K562 (cell line): Measurements from ENCODE around the gene DTWD2. TPM values are rescaled to one million over a fixed set of nuclear protein-coding genes. Genes with fewer than 3 reads are reported as not detected.

Experiments
- ATAC-seq: fragments of 200-7000 bp; cut with Tn5 transposase; 3 replicates; pipeline ENCODE4 v1.9.1; 2020; ENCODE audit warnings: moderate library complexity
- BruUV-seq: library from RNA; stranded (reverse); fragments of 400-500 nt; replicated peaks from 2 replicates; lab custom pipeline; 2021; lab: Mats Ljungman, UMichigan
- CTCF ChIA-PET: fragments of 300-600 bp; formaldehyde crosslinking; extraction: SDS; loops from one replicate; lab custom pipeline; 2021; ENCODE audit warnings: low intra/inter-chr PET ratio; lab: Yijun Ruan, JAX
- POLR2A ChIA-PET: fragments of 300-600, 350-650 bp; sonication (Branson Sonifier 250); formaldehyde crosslinking; extraction: SDS; loops from one replicate; lab custom pipeline; 2021; ENCODE audit warnings: antibody characterized with exemption, inconsistent platforms; lab: Yijun Ruan, JAX
- DNase-seq, 4 experiments: peaks; one replicate each; pipeline versions ENCODE4 v3.0.0 to v3.0.0-alpha.2; 2011 to 2018; ENCODE audit warnings: low spot score in 3 of 4, mixed read lengths in 3 of 4; ENCODE audit errors: extremely low read depth in 1 of 4
- FAIRE-seq: peaks from 2 replicates; lab custom pipeline; 2011; peaks lifted over from hg19 to GRCh38; lab: Jason Lieb, UNC
- H2AFZ ChIP-seq: 2 replicates; pipeline ENCODE4 v1.6.0; 2011; ENCODE audit warnings: low read depth, low read length, control low read depth, inconsistent platforms
- H3K27ac ChIP-seq: fragments of 200-600 bp; 3 replicates; pipeline ENCODE4 v1.8.0; 2011; ENCODE audit warnings: low read depth, mild to moderate bottlenecking, control low read depth, inconsistent platforms, low read length, moderate library complexity, mixed read lengths; ENCODE audit errors: extremely low read depth
- H3K27me3 ChIP-seq, 2 experiments: fragments of 300-600 bp in 1 of 2; 2 replicates in 1 of 2; 3 replicates in 1 of 2; pipeline versions ENCODE4 v1.6.0 to v1.8.0; 2011; ENCODE audit warnings: inconsistent platforms in 2 of 2, low read length in 2 of 2, mild to moderate bottlenecking in 1 of 2, mixed read lengths in 1 of 2, moderate library complexity in 1 of 2; ENCODE audit not compliant: control insufficient read depth in 2 of 2, insufficient read depth in 2 of 2
- H3K36me3 ChIP-seq: fragments of 300-600 bp; 3 replicates; pipeline ENCODE4 v1.8.0; 2011; ENCODE audit warnings: mild to moderate bottlenecking, low read length, inconsistent platforms; ENCODE audit not compliant: control insufficient read depth, insufficient read depth
- H3K4me1 ChIP-seq, 2 experiments: fragments of 200-600 bp in 1 of 2; replicated peaks in 1 of 2; 2 replicates in 1 of 2; 3 replicates in 1 of 2; pipeline versions ENCODE4 v1.5.1 to v1.8.0; 2011; ENCODE audit warnings: inconsistent platforms in 2 of 2, low read length in 2 of 2, mild to moderate bottlenecking in 1 of 2, mixed read lengths in 1 of 2, moderate library complexity in 1 of 2; ENCODE audit not compliant: control insufficient read depth in 2 of 2, insufficient read depth in 2 of 2
- H3K4me2 ChIP-seq: 2 replicates; pipeline ENCODE4 v1.6.1; 2011; ENCODE audit warnings: low read length, control low read depth, inconsistent platforms, mixed read lengths; ENCODE audit not compliant: insufficient read depth
- H3K4me3 ChIP-seq: fragments of 200-600 bp; sonication (generic), shearing (Covaris generic); 2 replicates; pipeline ENCODE4 v1.5.1; 2016; ENCODE audit warnings: control low read depth, inconsistent platforms
- H3K79me2 ChIP-seq: fragments of 200-600 bp; 3 replicates; pipeline ENCODE4 v1.8.0; 2011; ENCODE audit warnings: low read length, inconsistent platforms; ENCODE audit not compliant: control insufficient read depth, insufficient read depth
- H3K9ac ChIP-seq, 2 experiments: 2 replicates each; pipeline versions ENCODE4 v1.6.0 to v1.6.1; 2011; ENCODE audit warnings: low read depth in 2 of 2, low read length in 2 of 2, control low read depth in 1 of 2, inconsistent platforms in 1 of 2, mild to moderate bottlenecking in 1 of 2, mixed read lengths in 1 of 2; ENCODE audit not compliant: insufficient read depth in 1 of 2
- H3K9me1 ChIP-seq: one replicate; pipeline ENCODE4 v1.6.0; 2011; ENCODE audit warnings: inconsistent platforms, mild to moderate bottlenecking, low read length, moderate library complexity; ENCODE audit not compliant: control insufficient read depth, insufficient read depth
- H3K9me3 ChIP-seq: replicated peaks from 2 replicates; pipeline ENCODE4 v1.5.1; 2011; ENCODE audit warnings: low read depth, low read length, inconsistent platforms; ENCODE audit not compliant: control insufficient read depth, insufficient read depth
- H4K20me1 ChIP-seq: replicated peaks from 2 replicates; pipeline ENCODE4 v1.6.1; 2011; ENCODE audit warnings: low read length, inconsistent platforms, mixed read lengths; ENCODE audit not compliant: control insufficient read depth, insufficient read depth
- ARID1B ChIP-seq: fragments of 450-650 bp; IDR thresholded peaks from 2 replicates; pipeline ENCODE4 v1.6.1; 2016; ENCODE audit warnings: antibody characterized with exemption, mild to moderate bottlenecking, inconsistent platforms
- ATF6 ChIP-seq: sonication (generic); formaldehyde crosslinking; IDR thresholded peaks from 2 replicates; pipeline ENCODE4 v1.4.0; 2020; ENCODE audit warnings: mild to moderate bottlenecking, missing genetic modification reagents
- BRCA1 ChIP-seq, 2 experiments: fragments of 450-650 bp in 1 of 2; sonication (generic) in 1 of 2; formaldehyde crosslinking in 1 of 2; IDR thresholded peaks; 2 replicates each; pipeline versions ENCODE4 v1.5.0 to v1.6.1; 2017 to 2020; ENCODE audit warnings: mild to moderate bottlenecking in 1 of 2, missing genetic modification reagents in 1 of 2
- CBX8 ChIP-seq: fragments of 200-600 bp; sonication (generic); IDR thresholded peaks from 2 replicates; pipeline ENCODE4 v1.6.1; 2012; ENCODE audit warnings: borderline replicate concordance, mixed run types, low read depth, mild to moderate bottlenecking, moderate library complexity, mixed read lengths, low read length, control low read depth, inconsistent platforms; ENCODE audit not compliant: poor library complexity, severe bottlenecking; ENCODE audit errors: extremely low read depth
- FOS ChIP-seq: IDR thresholded peaks from 3 replicates; pipeline ENCODE4 v1.6.1; 2011; ENCODE audit not compliant: insufficient read length; ENCODE audit errors: extremely low read depth
- LCOR ChIP-seq: sonication (generic); formaldehyde crosslinking; IDR thresholded peaks from 2 replicates; pipeline ENCODE4 v1.8.0; 2022; ENCODE audit warnings: mild to moderate bottlenecking, missing genetic modification reagents
- MAFF ChIP-seq: IDR thresholded peaks from 2 replicates; pipeline ENCODE4 v1.6.1; 2012; ENCODE audit warnings: low read length, improper control_type of control experiment
- MEF2A ChIP-seq: IDR thresholded peaks from 2 replicates; pipeline ENCODE4 v1.6.1; 2011; ENCODE audit warnings: low read depth, mild to moderate bottlenecking, low read length, moderate library complexity; ENCODE audit not compliant: control insufficient read depth
- MYC ChIP-seq, 2 experiments: fragments of 250-450 bp in 1 of 2; sonication (Bioruptor Pico) in 1 of 2; IDR thresholded peaks; 2 replicates each; pipeline versions ENCODE4 v1.5.1 to v1.6.1; 2012 to 2021; ENCODE audit warnings: low read depth in 2 of 2, borderline replicate concordance in 1 of 2, improper control_type of control experiment in 1 of 2, low read length in 1 of 2, mild to moderate bottlenecking in 1 of 2, moderate library complexity in 1 of 2
- PHF21A ChIP-seq: fragments of 450-650 bp; IDR thresholded peaks from 2 replicates; pipeline ENCODE4 v1.6.1; 2017; ENCODE audit warnings: low read depth, borderline replicate concordance
- POLR2AphosphoS5 ChIP-seq: IDR thresholded peaks from 2 replicates; pipeline ENCODE4 v1.6.1; 2011; ENCODE audit warnings: mild to moderate bottlenecking, low read depth, low read length, moderate library complexity; ENCODE audit not compliant: control insufficient read depth, insufficient read depth
- PTBP1 ChIP-seq: fragments of 200-400 bp; formaldehyde crosslinking; IDR thresholded peaks from 2 replicates; pipeline ENCODE4 v1.6.1; 2017; ENCODE audit warnings: low read depth, low read length
- RBM17 ChIP-seq: fragments of 200-400 bp; formaldehyde crosslinking; IDR thresholded peaks from 2 replicates; pipeline ENCODE4 v1.6.1; 2017; ENCODE audit warnings: low read depth, mild to moderate bottlenecking, low read length, borderline replicate concordance
- TCF7L2 ChIP-seq: fragments of 150-350 bp; IDR thresholded peaks from 2 replicates; pipeline ENCODE4 v1.6.1; 2016; ENCODE audit warnings: low read depth, mild to moderate bottlenecking, low read length, moderate library complexity
- TOE1 ChIP-seq, 2 experiments: fragments of 450-650 bp in 1 of 2; sonication (generic) in 1 of 2; formaldehyde crosslinking in 1 of 2; IDR thresholded peaks; 2 replicates each; pipeline versions ENCODE4 v1.7.1 to v1.8.0; 2016 to 2022; ENCODE audit warnings: borderline replicate concordance in 2 of 2, mild to moderate bottlenecking in 2 of 2, antibody characterized with exemption in 1 of 2, inconsistent platforms in 1 of 2, low read depth in 1 of 2, missing genetic modification reagents in 1 of 2, moderate library complexity in 1 of 2
- ZBTB17 ChIP-seq: fragments of 450-650 bp; formaldehyde crosslinking; IDR thresholded peaks from 2 replicates; pipeline ENCODE4 v1.4.0; 2020; ENCODE audit warnings: mild to moderate bottlenecking
- ZNF140 ChIP-seq: fragments of 250-450 bp; sonication (Bioruptor Pico); IDR thresholded peaks from 2 replicates; pipeline ENCODE4 v1.8.0; 2021; ENCODE audit warnings: moderate library complexity, mild to moderate bottlenecking, inconsistent platforms
- ZNF445 ChIP-seq: fragments of 250-450 bp; sonication (Bioruptor Pico); IDR thresholded peaks from 2 replicates; pipeline ENCODE4 v1.4.0; 2020; ENCODE audit warnings: low read depth, mild to moderate bottlenecking, moderate library complexity
- ZNF764 ChIP-seq: fragments of 250-450 bp; sonication (Bioruptor Pico); IDR thresholded peaks from 2 replicates; pipeline ENCODE4 v1.4.0; 2020; ENCODE audit warnings: low read depth, mild to moderate bottlenecking, moderate library complexity
- WGBS: fragments of 100-300 bp; shearing (Covaris generic); methylation state at CpG from one replicate; pipeline ENCODE4 v1.1.6; 2016; ENCODE audit warnings: low coverage, mixed read lengths; ENCODE audit not compliant: insufficient coverage; ENCODE audit errors: missing lambda C conversion rate; 5-methylcytosine and 5-hydroxymethylcytosine counted together
- in situ Hi-C: fragments of 300-500 bp; cut with MboI; formaldehyde crosslinking; loops from 4 replicates; pipeline ENCODE4 v1.15.0; 2018; ENCODE audit warnings: inconsistent platforms, mixed read lengths
- intact Hi-C: fragments of 100-400 bp; cut with micrococcal nuclease; formaldehyde crosslinking; loops from 2 replicates; pipeline ENCODE4 v1.14.2; 2022
- polyA plus RNA-seq, 8 experiments: library from polyadenylated mRNA; depleted of rRNA in 4 of 8; stranded (reverse) in 5 of 8; unstranded in 3 of 8; fragments of >200 nt; fragmentation: Nextera tagmentation in 2 of 8; fragmentation: Illumina TruSeq in 1 of 8; extraction: Ambion mirVana in 2 of 8; extraction: Trizol in 1 of 8; gene quantifications; 2 replicates each; pipeline versions ENCODE4 v1.2.1 to v1.2.3, GENCODE V29; 2011 to 2014; ENCODE audit warnings: inconsistent platforms in 1 of 8, missing spikeins in 1 of 8
- total RNA-seq, 7 experiments: library from RNA; depleted of rRNA in 6 of 7; stranded (reverse); fragments of >200 nt in 6 of 7; fragmentation: Illumina TruSeq in 2 of 7; extraction: Trizol in 2 of 7; gene quantifications; 2 replicates each; pipeline versions ENCODE4 v1.2.1 to v1.2.3, GENCODE V29; 2011 to 2021; ENCODE audit warnings: low replicate concordance in 1 of 7

The DTWD2 gene
- total and polyA plus RNA-seq, 9 of the 15 experiments (the other 6 are each of a cell fraction or from before 2014, with no cell fraction given): 0.99 to 10.8 (median 4.1) TPM

GRCh38 chr5:119036101-119036762, 47.9 kb upstream of the DTWD2 start (continued):
- TF ChIP-seq TOE1 (IDR thresholded peaks at IDR 0.05; ENCODE audit: borderline replicate concordance) (no peak), TOE1 (CRISPR knock-in tag; IDR thresholded peaks at IDR 0.05; ENCODE audit: borderline replicate concordance, low read depth) (no peak), FOS (peak; percentile 30), ARID1B (peak; percentile 71), BRCA1 (IDR thresholded peaks at IDR 0.05) (no peak), BRCA1 (CRISPR knock-in tag; IDR thresholded peaks at IDR 0.05) (no peak), CBX8 (no peak)

DNA sequence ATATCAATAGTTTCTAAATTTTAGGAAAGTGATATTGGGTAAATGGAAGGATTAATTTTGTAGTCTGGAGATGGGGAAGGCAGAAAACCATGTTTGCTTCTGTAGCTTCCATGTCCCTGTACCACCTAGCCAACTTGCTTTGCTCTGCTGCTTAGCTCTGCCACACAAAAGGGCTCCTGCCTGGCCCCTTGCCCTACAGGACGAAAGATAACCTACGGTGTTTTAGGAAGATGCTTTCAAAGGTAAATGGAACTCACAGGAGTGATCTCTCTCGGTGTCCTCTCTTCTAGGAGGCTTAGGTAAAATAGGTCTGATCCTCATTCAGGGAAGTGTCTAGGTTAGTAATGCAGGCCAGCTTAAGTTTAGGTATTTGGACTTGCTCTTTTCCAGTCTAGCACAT, 44.8 kb upstream of the DTWD2 start:
- no TSS peak for BruUV-seq
- Histone ChIP-seq H4K20me1 (no peaks in the 10 kb centered on the region), H3K9me1 (no peaks in the 10 kb centered on the region), H2AFZ (0 out of 2 replicates have a peak overlapping the region, but pooled peaks have one; percentile 64), H3K4me3 (no peak overlapping the region), H3K27ac (no peak overlapping the region), H3K36me3 (no peaks in the 10 kb centered on the region), H3K27me3 (no peaks in the 10 kb centered on the region), H3K9me3 (no peaks in the 10 kb centered on the region), H3K9ac (no peak overlapping the region), H3K79me2 (no peaks in the 10 kb centered on the region), H3K4me2 (no peak overlapping the region), H3K4me1 (no peaks in the 10 kb centered on the region; a peak in 1 of 5 replicates)
- CTCF ChIA-PET: no interaction called here
- WGBS: 56% methylated on average over 3 of the region's 3 CpGs
- intact Hi-C loops: no loop called here
- no peak for DNase-seq
- no peak for ATAC-seq
- POLR2A ChIA-PET: no interaction called here
- FAIRE-seq: no peak
- in situ Hi-C loops: no loop called here
- TF ChIP-seq MAFF (no peak), POLR2AphosphoS5 (no peak), PHF21A (no peak), ZBTB17 (CRISPR knock-in tag) (no peak), MYC (IDR thresholded peaks at IDR 0.05; ENCODE audit: low read depth, low read length) (no peak), MYC (CRISPR knock-in tag; IDR thresholded peaks at IDR 0.05; ENCODE audit: borderline replicate concordance, low read depth) (no peak), MEF2A (no peak), ZNF140 (no peak), TCF7L2 (no peak), PTBP1 (no peak), ZNF764 (CRISPR knock-in tag) (no peak), RBM17 (no peak), LCOR (CRISPR knock-in tag) (no peak), ATF6 (CRISPR knock-in tag) (no peak), ZNF445 (CRISPR knock-in tag) (no peak)
